DND-41 (cell line): ENCODE data around the gene CCBE1.

Source experiments
- CTCF ChIP-seq: IDR thresholded peaks from 2 replicates; pipeline ENCODE4 v1.5.1; 2012; ENCODE audit warnings: borderline replicate concordance, low read length, moderate library complexity, mild to moderate bottlenecking; ENCODE audit not compliant: poor library complexity, severe bottlenecking; ENCODE audit errors: extremely low read depth
- EZH2 ChIP-seq: IDR thresholded peaks from 3 replicates; pipeline ENCODE4 v1.6.1; 2012; ENCODE audit warnings: borderline replicate concordance, low read depth, mild to moderate bottlenecking, moderate library complexity, low read length, inconsistent platforms; ENCODE audit not compliant: severe bottlenecking

GRCh38 chr18:59640721-59641120, 56.5 kb downstream of the CCBE1 start:
- no peak for TF ChIP-seq CTCF
- no peak for TF ChIP-seq EZH2
